WTC11 (cell line): Measurements from ENCODE around the gene SLAIN1. TPM values are rescaled to one million over a fixed set of nuclear protein-coding genes. Genes with fewer than 3 reads are reported as not detected.

Source experiments
- ATAC-seq: fragments of 200-7000 bp; cut with Tn5 transposase; 2 replicates; pipeline ENCODE4 v1.10.0; 2021; ENCODE audit warnings: mild to moderate bottlenecking, moderate library complexity
- CTCF ChIA-PET: fragments of 300-600 bp; sonication (Branson Sonifier 250); formaldehyde crosslinking; loops from one replicate; lab custom pipeline; 2021; ENCODE audit warnings: antibody characterized with exemption; lab: Charles Lee
- POLR2A ChIA-PET: fragments of 350-600 bp; sonication (Branson Sonifier 250); formaldehyde crosslinking; loops from one replicate; lab custom pipeline; 2021; ENCODE audit warnings: antibody characterized with exemption; lab: Charles Lee
- DNase-seq: peaks from one replicate; pipeline ENCODE4 v3.0.0; 2021; ENCODE audit warnings: low spot score
- H3K27ac Mint-ChIP-seq: 2 replicates; pipeline ENCODE4 v1.8.0; 2021; ENCODE audit warnings: mixed read lengths
- H3K27me3 Mint-ChIP-seq: 2 replicates; pipeline ENCODE4 v1.8.0; 2021; ENCODE audit warnings: low read depth, mild to moderate bottlenecking, moderate library complexity, mixed read lengths
- H3K36me3 Mint-ChIP-seq: 2 replicates; pipeline ENCODE4 v1.8.0; 2021; ENCODE audit warnings: mixed read lengths
- H3K4me1 Mint-ChIP-seq: 2 replicates; pipeline ENCODE4 v1.8.0; 2022; ENCODE audit warnings: mixed read lengths
- H3K4me3 Mint-ChIP-seq: 2 replicates; pipeline ENCODE4 v1.8.0; 2021; ENCODE audit warnings: mild to moderate bottlenecking, moderate library complexity, mixed read lengths
- H3K9me3 Mint-ChIP-seq: 2 replicates; pipeline ENCODE4 v1.8.0; 2021; ENCODE audit warnings: mixed read lengths
- E2F1 ChIP-seq: sonication (generic); formaldehyde crosslinking; IDR thresholded peaks from 2 replicates; pipeline ENCODE4 v1.8.0; 2022; ENCODE audit warnings: mild to moderate bottlenecking, missing genetic modification reagents
- ELF4 ChIP-seq: sonication (generic); formaldehyde crosslinking; IDR thresholded peaks from 2 replicates; pipeline ENCODE4 v1.8.1; 2022; ENCODE audit warnings: low read depth, mild to moderate bottlenecking, moderate library complexity, missing genetic modification reagents
- ETV6 ChIP-seq: sonication (generic); formaldehyde crosslinking; IDR thresholded peaks from 2 replicates; pipeline ENCODE4 v1.8.1; 2022; ENCODE audit warnings: mild to moderate bottlenecking, missing genetic modification reagents
- FOXJ3 ChIP-seq: sonication (generic); formaldehyde crosslinking; IDR thresholded peaks from 2 replicates; pipeline ENCODE4 v1.9.0; 2021; ENCODE audit warnings: missing genetic modification reagents, mild to moderate bottlenecking, borderline replicate concordance
- FOXK1 ChIP-seq: sonication (generic); formaldehyde crosslinking; IDR thresholded peaks from 2 replicates; pipeline ENCODE4 v1.8.0; 2022; ENCODE audit warnings: mild to moderate bottlenecking, moderate library complexity, missing genetic modification reagents
- FOXP1 ChIP-seq: sonication (generic); formaldehyde crosslinking; IDR thresholded peaks from 2 replicates; pipeline ENCODE4 v1.8.0; 2022; ENCODE audit warnings: missing genetic modification reagents, mild to moderate bottlenecking, moderate library complexity, borderline replicate concordance
- GABPB1 ChIP-seq: sonication (generic); formaldehyde crosslinking; IDR thresholded peaks from 2 replicates; pipeline ENCODE4 v1.8.1; 2023; ENCODE audit warnings: mild to moderate bottlenecking, missing genetic modification reagents
- GRHL2 ChIP-seq: fragments of 250-450 bp; sonication (Bioruptor Pico); IDR thresholded peaks from 2 replicates; pipeline ENCODE4 v1.8.0; 2022; ENCODE audit warnings: mild to moderate bottlenecking, moderate library complexity; ENCODE audit not compliant: insufficient replicate concordance, severe bottlenecking
- JUN ChIP-seq: sonication (generic); formaldehyde crosslinking; IDR thresholded peaks from 2 replicates; pipeline ENCODE4 v1.8.0; 2023; ENCODE audit warnings: mild to moderate bottlenecking, missing genetic modification reagents
- KAT7 ChIP-seq: sonication (generic); formaldehyde crosslinking; IDR thresholded peaks from 2 replicates; pipeline ENCODE4 v1.8.1; 2023; ENCODE audit warnings: missing genetic modification reagents, mild to moderate bottlenecking, borderline replicate concordance
- MLX ChIP-seq: sonication (generic); formaldehyde crosslinking; IDR thresholded peaks from 2 replicates; pipeline ENCODE4 v1.8.1; 2023; ENCODE audit warnings: mild to moderate bottlenecking, missing genetic modification reagents, moderate library complexity
- MXD4 ChIP-seq: fragments of 250-450 bp; sonication (Bioruptor Pico); IDR thresholded peaks from 2 replicates; pipeline ENCODE4 v1.8.0; 2021; ENCODE audit warnings: mild to moderate bottlenecking, moderate library complexity, borderline replicate concordance
- NFATC4 ChIP-seq: fragments of 250-450 bp; sonication (Bioruptor Pico); IDR thresholded peaks from 2 replicates; pipeline ENCODE4 v1.9.0; 2021; ENCODE audit warnings: mild to moderate bottlenecking
- NFYB ChIP-seq: sonication (generic); formaldehyde crosslinking; conservative IDR thresholded peaks from 2 replicates; pipeline ENCODE4 v1.8.0; 2022; ENCODE audit warnings: low read depth, missing genetic modification reagents
- OVOL2 ChIP-seq: fragments of 250-450 bp; sonication (Bioruptor Pico); IDR thresholded peaks from 2 replicates; pipeline ENCODE4 v1.9.0; 2021; ENCODE audit warnings: mild to moderate bottlenecking, borderline replicate concordance
- PREB ChIP-seq: sonication (generic); formaldehyde crosslinking; IDR thresholded peaks from 2 replicates; pipeline ENCODE4 v1.8.1; 2022; ENCODE audit warnings: mild to moderate bottlenecking, missing genetic modification reagents, moderate library complexity, borderline replicate concordance
- PRRX2 ChIP-seq: fragments of 250-450 bp; sonication (Bioruptor Pico); IDR thresholded peaks from 2 replicates; pipeline ENCODE4 v1.8.0; 2021; ENCODE audit warnings: mild to moderate bottlenecking
- SP1 ChIP-seq: sonication (generic); formaldehyde crosslinking; conservative IDR thresholded peaks from 2 replicates; pipeline ENCODE4 v1.8.1; 2022; ENCODE audit warnings: missing genetic modification reagents
- ZNF138 ChIP-seq: sonication (generic); formaldehyde crosslinking; conservative IDR thresholded peaks from 2 replicates; pipeline ENCODE4 v1.8.1; 2022; ENCODE audit warnings: mild to moderate bottlenecking, moderate library complexity, missing genetic modification reagents
- ZNF219 ChIP-seq: sonication (generic); formaldehyde crosslinking; IDR thresholded peaks from 2 replicates; pipeline ENCODE4 v1.8.0; 2023; ENCODE audit warnings: missing genetic modification reagents, mild to moderate bottlenecking, borderline replicate concordance
- ZNF423 ChIP-seq: fragments of 250-450 bp; sonication (Bioruptor Pico); IDR thresholded peaks from 2 replicates; pipeline ENCODE4 v2.1.2; 2022; ENCODE audit warnings: mild to moderate bottlenecking, moderate library complexity
- total RNA-seq: library from RNA; stranded (reverse); gene quantifications from 3 replicates; pipeline ENCODE4 v1.2.3, GENCODE V29; 2021
- TF ChIP-seq, protein P1 (sequence below): sonication (generic); formaldehyde crosslinking; IDR thresholded peaks from 2 replicates; pipeline ENCODE4 v1.8.0; 2023; ENCODE audit warnings: mild to moderate bottlenecking, missing genetic modification reagents
- TF ChIP-seq, protein P2 (sequence below): fragments of 250-450 bp; sonication (Bioruptor Pico); IDR thresholded peaks from 2 replicates; pipeline ENCODE4 v2.1.2; 2022; ENCODE audit warnings: mild to moderate bottlenecking, moderate library complexity
- TF ChIP-seq, protein P3 (sequence below): sonication (generic); formaldehyde crosslinking; IDR thresholded peaks from 2 replicates; pipeline ENCODE4 v1.8.1; 2022; ENCODE audit warnings: low read depth, mild to moderate bottlenecking, moderate library complexity, missing genetic modification reagents, borderline replicate concordance
- TF ChIP-seq, protein P4 (sequence below): sonication (generic); formaldehyde crosslinking; conservative IDR thresholded peaks from 2 replicates; pipeline ENCODE4 v1.8.1; 2022; ENCODE audit warnings: mild to moderate bottlenecking, missing genetic modification reagents
- TF ChIP-seq, protein P5 (sequence below): fragments of 250-450 bp; sonication (Bioruptor Pico); IDR thresholded peaks from 2 replicates; pipeline ENCODE4 v1.9.0; 2021; ENCODE audit warnings: mild to moderate bottlenecking
- TF ChIP-seq, protein P6 (sequence below): sonication (generic); formaldehyde crosslinking; IDR thresholded peaks from 2 replicates; pipeline ENCODE4 v1.8.0; 2022; ENCODE audit warnings: mild to moderate bottlenecking, missing genetic modification reagents

The SLAIN1 gene
- total RNA-seq, 1 experiment from 2014 or later, result 29.7 TPM

DNA sequence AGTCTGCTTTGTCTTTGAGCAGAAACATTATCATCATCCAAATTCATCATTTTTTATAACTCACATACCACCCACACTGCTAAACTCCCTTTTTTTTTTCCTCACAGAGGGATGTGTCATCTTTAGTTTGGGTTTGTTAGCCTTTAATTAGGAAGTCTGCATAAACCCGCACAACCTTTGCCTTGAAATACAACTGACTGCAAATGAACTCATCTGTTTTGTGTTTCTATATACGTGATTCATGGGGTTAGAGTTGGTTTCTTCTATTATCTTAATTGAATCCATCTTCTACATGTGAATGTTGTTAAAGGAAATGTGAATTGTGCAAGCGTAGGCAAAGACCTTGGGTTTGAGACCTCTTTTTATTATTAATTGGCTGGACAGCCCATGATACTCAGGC is 102.7 kb downstream of the SLAIN1 start:
- TF ChIP-seq NFATC4 (no peak), MXD4 (no peak), FOXK1 (CRISPR knock-in tag) (no peak), ETV6 (CRISPR knock-in tag) (no peak), OVOL2 (CRISPR knock-in tag) (no peak), ELF4 (CRISPR knock-in tag) (no peak), GABPB1 (CRISPR knock-in tag) (no peak), ZNF219 (no peak), GRHL2 (CRISPR knock-in tag) (no peak), ZNF423 (no peak), FOXP1 (CRISPR knock-in tag) (no peak), MLX (CRISPR knock-in tag) (no peak), KAT7 (CRISPR knock-in tag) (no peak), ZNF138 (CRISPR knock-in tag) (no peak), FOXJ3 (CRISPR knock-in tag) (no peak), JUN (no peak)
- TF ChIP-seq, protein P1, sequence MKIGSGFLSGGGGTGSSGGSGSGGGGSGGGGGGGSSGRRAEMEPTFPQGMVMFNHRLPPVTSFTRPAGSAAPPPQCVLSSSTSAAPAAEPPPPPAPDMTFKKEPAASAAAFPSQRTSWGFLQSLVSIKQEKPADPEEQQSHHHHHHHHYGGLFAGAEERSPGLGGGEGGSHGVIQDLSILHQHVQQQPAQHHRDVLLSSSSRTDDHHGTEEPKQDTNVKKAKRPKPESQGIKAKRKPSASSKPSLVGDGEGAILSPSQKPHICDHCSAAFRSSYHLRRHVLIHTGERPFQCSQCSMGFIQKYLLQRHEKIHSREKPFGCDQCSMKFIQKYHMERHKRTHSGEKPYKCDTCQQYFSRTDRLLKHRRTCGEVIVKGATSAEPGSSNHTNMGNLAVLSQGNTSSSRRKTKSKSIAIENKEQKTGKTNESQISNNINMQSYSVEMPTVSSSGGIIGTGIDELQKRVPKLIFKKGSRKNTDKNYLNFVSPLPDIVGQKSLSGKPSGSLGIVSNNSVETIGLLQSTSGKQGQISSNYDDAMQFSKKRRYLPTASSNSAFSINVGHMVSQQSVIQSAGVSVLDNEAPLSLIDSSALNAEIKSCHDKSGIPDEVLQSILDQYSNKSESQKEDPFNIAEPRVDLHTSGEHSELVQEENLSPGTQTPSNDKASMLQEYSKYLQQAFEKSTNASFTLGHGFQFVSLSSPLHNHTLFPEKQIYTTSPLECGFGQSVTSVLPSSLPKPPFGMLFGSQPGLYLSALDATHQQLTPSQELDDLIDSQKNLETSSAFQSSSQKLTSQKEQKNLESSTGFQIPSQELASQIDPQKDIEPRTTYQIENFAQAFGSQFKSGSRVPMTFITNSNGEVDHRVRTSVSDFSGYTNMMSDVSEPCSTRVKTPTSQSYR (CRISPR knock-in tag), result no peak
- TF ChIP-seq, protein P2, sequence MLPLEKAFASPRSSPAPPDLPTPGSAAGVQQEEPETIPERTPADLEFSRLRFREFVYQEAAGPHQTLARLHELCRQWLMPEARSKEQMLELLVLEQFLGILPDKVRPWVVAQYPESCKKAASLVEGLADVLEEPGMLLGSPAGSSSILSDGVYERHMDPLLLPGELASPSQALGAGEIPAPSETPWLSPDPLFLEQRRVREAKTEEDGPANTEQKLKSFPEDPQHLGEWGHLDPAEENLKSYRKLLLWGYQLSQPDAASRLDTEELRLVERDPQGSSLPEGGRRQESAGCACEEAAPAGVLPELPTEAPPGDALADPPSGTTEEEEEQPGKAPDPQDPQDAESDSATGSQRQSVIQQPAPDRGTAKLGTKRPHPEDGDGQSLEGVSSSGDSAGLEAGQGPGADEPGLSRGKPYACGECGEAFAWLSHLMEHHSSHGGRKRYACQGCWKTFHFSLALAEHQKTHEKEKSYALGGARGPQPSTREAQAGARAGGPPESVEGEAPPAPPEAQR (CRISPR knock-in tag), result no peak
- TF ChIP-seq, protein P3, sequence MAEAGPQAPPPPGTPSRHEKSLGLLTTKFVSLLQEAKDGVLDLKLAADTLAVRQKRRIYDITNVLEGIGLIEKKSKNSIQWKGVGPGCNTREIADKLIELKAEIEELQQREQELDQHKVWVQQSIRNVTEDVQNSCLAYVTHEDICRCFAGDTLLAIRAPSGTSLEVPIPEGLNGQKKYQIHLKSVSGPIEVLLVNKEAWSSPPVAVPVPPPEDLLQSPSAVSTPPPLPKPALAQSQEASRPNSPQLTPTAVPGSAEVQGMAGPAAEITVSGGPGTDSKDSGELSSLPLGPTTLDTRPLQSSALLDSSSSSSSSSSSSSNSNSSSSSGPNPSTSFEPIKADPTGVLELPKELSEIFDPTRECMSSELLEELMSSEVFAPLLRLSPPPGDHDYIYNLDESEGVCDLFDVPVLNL (CRISPR knock-in tag), result no peak
- TF ChIP-seq, protein P4, sequence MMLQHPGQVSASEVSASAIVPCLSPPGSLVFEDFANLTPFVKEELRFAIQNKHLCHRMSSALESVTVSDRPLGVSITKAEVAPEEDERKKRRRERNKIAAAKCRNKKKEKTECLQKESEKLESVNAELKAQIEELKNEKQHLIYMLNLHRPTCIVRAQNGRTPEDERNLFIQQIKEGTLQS, result no peak
- TF ChIP-seq, all 79 proteins: peak for 0
- no peaks in the 10 kb centered on the region for H3K4me1 Mint-ChIP-seq
- H3K27ac Mint-ChIP-seq, result no peak overlapping the region
- DNase-seq, result no peak
- POLR2A ChIA-PET, result no interaction called here
- no peak for ATAC-seq
- peaks cover 9% of the 10 kb centered on the region for H3K9me3 Mint-ChIP-seq
- no peak overlapping the region for H3K4me3 Mint-ChIP-seq
- H3K27me3 Mint-ChIP-seq, result no peaks in the 10 kb centered on the region
- H3K36me3 Mint-ChIP-seq, result no peaks in the 10 kb centered on the region
- CTCF ChIA-PET, result no interaction called here

GRCh38 chr13:77806518-77806917 is 109.0 kb downstream of the SLAIN1 start:
- ChIA-PET POLR2A (no interaction called here), CTCF (no interaction called here)
- H3K36me3 Mint-ChIP-seq, result no peaks in the 10 kb centered on the region
- peaks cover 7% of the 10 kb centered on the region for H3K4me1 Mint-ChIP-seq
- no peak overlapping the region for H3K27ac Mint-ChIP-seq
- H3K4me3 Mint-ChIP-seq, result no peak overlapping the region
- no peak for DNase-seq
- H3K9me3 Mint-ChIP-seq, result peaks cover 13% of the 10 kb centered on the region
- no peak for ATAC-seq
- no peaks in the 10 kb centered on the region for H3K27me3 Mint-ChIP-seq
- TF ChIP-seq PREB (no peak), PRRX2 (CRISPR knock-in tag) (no peak), E2F1 (CRISPR knock-in tag) (no peak), SP1 (no peak), NFYB (CRISPR knock-in tag) (no peak)
- TF ChIP-seq, protein P5, sequence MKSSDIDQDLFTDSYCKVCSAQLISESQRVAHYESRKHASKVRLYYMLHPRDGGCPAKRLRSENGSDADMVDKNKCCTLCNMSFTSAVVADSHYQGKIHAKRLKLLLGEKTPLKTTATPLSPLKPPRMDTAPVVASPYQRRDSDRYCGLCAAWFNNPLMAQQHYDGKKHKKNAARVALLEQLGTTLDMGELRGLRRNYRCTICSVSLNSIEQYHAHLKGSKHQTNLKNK (CRISPR knock-in tag), result no peak
- TF ChIP-seq, protein P6, sequence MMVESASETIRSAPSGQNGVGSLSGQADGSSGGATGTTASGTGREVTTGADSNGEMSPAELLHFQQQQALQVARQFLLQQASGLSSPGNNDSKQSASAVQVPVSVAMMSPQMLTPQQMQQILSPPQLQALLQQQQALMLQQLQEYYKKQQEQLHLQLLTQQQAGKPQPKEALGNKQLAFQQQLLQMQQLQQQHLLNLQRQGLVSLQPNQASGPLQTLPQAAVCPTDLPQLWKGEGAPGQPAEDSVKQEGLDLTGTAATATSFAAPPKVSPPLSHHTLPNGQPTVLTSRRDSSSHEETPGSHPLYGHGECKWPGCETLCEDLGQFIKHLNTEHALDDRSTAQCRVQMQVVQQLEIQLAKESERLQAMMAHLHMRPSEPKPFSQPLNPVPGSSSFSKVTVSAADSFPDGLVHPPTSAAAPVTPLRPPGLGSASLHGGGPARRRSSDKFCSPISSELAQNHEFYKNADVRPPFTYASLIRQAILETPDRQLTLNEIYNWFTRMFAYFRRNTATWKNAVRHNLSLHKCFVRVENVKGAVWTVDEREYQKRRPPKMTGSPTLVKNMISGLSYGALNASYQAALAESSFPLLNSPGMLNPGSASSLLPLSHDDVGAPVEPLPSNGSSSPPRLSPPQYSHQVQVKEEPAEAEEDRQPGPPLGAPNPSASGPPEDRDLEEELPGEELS (CRISPR knock-in tag), result no peak
